Inferior parietal cortex (tissue), 1 donor: ENCODE data around the gene MGME1.
"Not testable (repeated sequence)": the region's sequence is repeated elsewhere in the genome, so short reads cannot be mapped to it uniquely, and the experiment has no call there.

Experiments
- DNase-seq: peaks from one replicate; pipeline ENCODE4 v3.0.0-alpha.2; 2016; ENCODE audit errors: extremely low spot score

MGME1 gene

GRCh38 chr20:18020931-18021330 is 52.1 kb downstream of the MGME1 start:
- DNase-seq: no peak

GRCh38 chr20:18024606-18025127 is 55.8 kb downstream of the MGME1 start:
- DNase-seq: no peak

GRCh38 chr20:18027011-18027410 is 58.2 kb downstream of the MGME1 start:
- DNase-seq: not testable (repeated sequence)

GRCh38 chr20:18030020-18030419 is 61.2 kb downstream of the MGME1 start:
- DNase-seq: no peak

GRCh38 chr20:18031050-18031449 is 62.2 kb downstream of the MGME1 start:
- no peak for DNase-seq

GRCh38 chr20:18031888-18032509 is 63.2 kb downstream of the MGME1 start:
- DNase-seq: no peak

GRCh38 chr20:18032977-18033892 is 64.4 kb downstream of the MGME1 start:
- no peak for DNase-seq

- no peak for DNase-seq
Observed at GRCh38 chr20:18034039-18034438, 65.2 kb downstream of the MGME1 start.

GRCh38 chr20:18039063-18039462 is 70.2 kb downstream of the MGME1 start:
- DNase-seq: no peak
